D721Med (cell line): ENCODE measurements around the gene FCER2.

ENCODE experiments used
- DNase-seq: peaks from one replicate; pipeline ENCODE4 v3.0.0; 2011; ENCODE audit warnings: low spot score; ENCODE audit not compliant: insufficient read length
- FAIRE-seq: peaks from 2 replicates; lab custom pipeline; 2011; peaks lifted over from hg19 to GRCh38; lab: Jason Lieb, UNC
- CTCF ChIP-seq: IDR thresholded peaks from 2 replicates; pipeline ENCODE4 v1.5.1; 2012; ENCODE audit warnings: mild to moderate bottlenecking, control low read depth; ENCODE audit not compliant: insufficient read depth; ENCODE audit errors: missing control alignments

Gene FCER2

GRCh38 chr19:7739801-7740681, 38.1 kb upstream of the FCER2 start:
- no peak for TF ChIP-seq CTCF
- FAIRE-seq (no peak), DNase-seq (no peak)

- DNase-seq (peak; percentile 84), FAIRE-seq (peak; percentile 95)
- no peak for TF ChIP-seq CTCF
These were observed 37.4 kb upstream of the FCER2 start for GRCh38 chr19:7739211-7739755.

- no peak for TF ChIP-seq CTCF
- no peak for DNase-seq
- FAIRE-seq, result no peak
These were observed 36.1 kb upstream of the FCER2 start for GRCh38 chr19:7738023-7738422.

GRCh38 chr19:7737215-7737614, 35.3 kb upstream of the FCER2 start:
- no peak for TF ChIP-seq CTCF
- FAIRE-seq (no peak), DNase-seq (no peak)

GRCh38 chr19:7736148-7736547, 34.2 kb upstream of the FCER2 start:
- TF ChIP-seq CTCF, result no peak
- no peak for FAIRE-seq
- DNase-seq, result no peak

- FAIRE-seq (no peak), DNase-seq (no peak)
- TF ChIP-seq CTCF, result no peak
These were observed 32.6 kb upstream of the FCER2 start for GRCh38 chr19:7734220-7735203.
